B cell (primary cell): Measurements from ENCODE around the gene SLC25A43. TPM values are rescaled to one million over a fixed set of nuclear protein-coding genes. Genes with fewer than 3 reads are reported as not detected.
"Not testable (repeated sequence)": the region's sequence is repeated elsewhere in the genome, so short reads cannot be mapped to it uniquely, and the experiment has no call there.

Experiments
- ATAC-seq: fragments of 200-7000 bp; cut with Tn5 transposase; one replicate; pipeline ENCODE4 v1.10.0; 2021; ENCODE audit warnings: low read depth, mild to moderate bottlenecking, moderate number of reproducible peaks, moderate library complexity
- CTCF ChIA-PET: fragments of 350-600 bp; sonication (Branson Sonifier 250); formaldehyde crosslinking; loops from one replicate; lab custom pipeline; 2021; ENCODE audit warnings: antibody characterized with exemption, inconsistent platforms; lab: Charles Lee
- POLR2A ChIA-PET: fragments of 350-600 bp; sonication (Branson Sonifier 250); formaldehyde crosslinking; loops from one replicate; lab custom pipeline; 2021; ENCODE audit warnings: antibody characterized with exemption; lab: Charles Lee
- DNase-seq: peaks from one replicate; pipeline ENCODE4 v3.0.0; 2013
- H2AFZ ChIP-seq: 2 replicates; pipeline ENCODE4 v1.6.1; 2012; ENCODE audit warnings: mild to moderate bottlenecking, low read depth, low read length; ENCODE audit not compliant: insufficient read depth, poor library complexity, severe bottlenecking
- H3K27ac ChIP-seq, 2 donors: 1 replicate in 1 of 2; 2 replicates in 1 of 2; pipeline ENCODE4 v1.5.1; 2012 to 2013; ENCODE audit warnings: low read length in 2 of 2, mild to moderate bottlenecking in 2 of 2, moderate library complexity in 1 of 2
- H3K27me3 ChIP-seq, 4 experiments: fragments of 200-600 bp in 1 of 4; sonication (generic) in 1 of 4; replicated peaks in 1 of 4; 1 replicate in 2 of 4; 2 replicates in 2 of 4; pipeline versions ENCODE4 v1.6.1 to v1.7.0; 2013 to 2016; ENCODE audit warnings: low read length in 3 of 4, mild to moderate bottlenecking in 2 of 4, mixed read lengths in 1 of 4, moderate library complexity in 1 of 4; ENCODE audit not compliant: insufficient read depth in 4 of 4, control insufficient read depth in 3 of 4; ENCODE audit errors: control extremely low read depth in 1 of 4
- H3K36me3 ChIP-seq, 2 experiments: replicated peaks in 1 of 2; 1 replicate in 1 of 2; 2 replicates in 1 of 2; pipeline versions ENCODE4 v1.6.1 to v1.7.1; 2013; ENCODE audit warnings: low read length in 1 of 2; ENCODE audit not compliant: insufficient read depth in 2 of 2, control insufficient read depth in 1 of 2; ENCODE audit errors: control extremely low read depth in 1 of 2, extremely low read depth in 1 of 2
- H3K4me1 ChIP-seq, 2 donors: fragments of 200-600 bp in 1 of 2; sonication (generic) in 1 of 2; 1 replicate in 1 of 2; 2 replicates in 1 of 2; pipeline versions ENCODE4 v1.5.1 to v1.6.1; 2013 to 2017; ENCODE audit warnings: low read length in 2 of 2; ENCODE audit not compliant: control insufficient read depth in 2 of 2, insufficient read depth in 2 of 2
- H3K4me2 ChIP-seq: replicated peaks from 2 replicates; pipeline ENCODE3; 2012; ENCODE audit warnings: mild to moderate bottlenecking, low read depth, low read length; ENCODE audit not compliant: poor library complexity, severe bottlenecking
- H3K4me3 ChIP-seq, 5 experiments: fragments of 200-600 bp in 1 of 5; sonication (generic) in 1 of 5; 1 replicate in 3 of 5; 2 replicates in 2 of 5; pipeline versions ENCODE4 v1.5.1 to v1.7.0; 2011 to 2016; ENCODE audit warnings: low read length in 4 of 5, mild to moderate bottlenecking in 4 of 5, low read depth in 2 of 5, control low read depth in 1 of 5, moderate library complexity in 1 of 5; ENCODE audit not compliant: insufficient read depth in 1 of 5; ENCODE audit errors: control extremely low read depth in 1 of 5, extremely low read depth in 1 of 5
- H3K79me2 ChIP-seq: fragments of 200-600 bp; sonication (generic); one replicate; pipeline ENCODE4 v1.6.0; 2016; ENCODE audit warnings: low read length; ENCODE audit not compliant: control insufficient read depth, insufficient read depth
- H3K9ac ChIP-seq: fragments of 200-600 bp; sonication (generic); 2 replicates; pipeline ENCODE4 v1.6.1; 2017; ENCODE audit warnings: mild to moderate bottlenecking, low read length, moderate library complexity
- H3K9me3 ChIP-seq, 3 donors: one replicate each; pipeline versions ENCODE4 v1.6.1 to v1.7.1; 2013; ENCODE audit warnings: low read length in 2 of 3; ENCODE audit not compliant: control insufficient read depth in 2 of 3, insufficient read depth in 1 of 3; ENCODE audit errors: control extremely low read depth in 1 of 3
- H4K20me1 ChIP-seq: 2 replicates; pipeline ENCODE4 v1.6.0; 2012; ENCODE audit warnings: mild to moderate bottlenecking, low read length; ENCODE audit not compliant: insufficient read depth, control insufficient read depth, poor library complexity, severe bottlenecking
- H3K27ac Mint-ChIP-seq: one replicate; pipeline ENCODE4 v1.8.0; 2021; ENCODE audit warnings: mixed read lengths
- H3K27me3 Mint-ChIP-seq: one replicate; pipeline ENCODE4 v1.8.0; 2021; ENCODE audit warnings: mixed read lengths
- H3K4me1 Mint-ChIP-seq: one replicate; pipeline ENCODE4 v1.8.0; 2021; ENCODE audit warnings: mixed read lengths
- H3K4me3 Mint-ChIP-seq: one replicate; pipeline ENCODE4 v1.8.0; 2021; ENCODE audit warnings: mixed read lengths
- H3K9me3 Mint-ChIP-seq: one replicate; pipeline ENCODE4 v1.8.0; 2022; ENCODE audit warnings: mixed read lengths; ENCODE audit not compliant: insufficient read depth
- EZH2 ChIP-seq: IDR thresholded peaks from 2 replicates; pipeline ENCODE4 v1.6.1; 2012; ENCODE audit warnings: borderline replicate concordance, low read depth, mild to moderate bottlenecking, moderate library complexity, low read length; ENCODE audit not compliant: insufficient read depth, poor library complexity, severe bottlenecking
- WGBS: methylation state at CpG from one replicate; pipeline ENCODE4 v1.1.5; 2013; ENCODE audit warnings: missing lambda C conversion rate; ENCODE audit not compliant: insufficient coverage; 5-methylcytosine and 5-hydroxymethylcytosine counted together
- intact Hi-C: fragments of 100-400 bp; cut with micrococcal nuclease; formaldehyde crosslinking; loops from one replicate; pipeline ENCODE4 v1.10.0; 2022
- polyA plus RNA-seq: library from polyadenylated mRNA; depleted of rRNA; stranded (reverse); fragments of >200 nt; gene quantifications from 2 replicates; pipeline ENCODE4 v1.2.3, GENCODE V29; 2012
- total RNA-seq, 2 donors: library from RNA; stranded (reverse); fragments of 120-200 nt in 1 of 2; gene quantifications; 1 replicate in 1 of 2; 2 replicates in 1 of 2; pipeline versions ENCODE4 v1.2.3 to v1.2.4, GENCODE V29; 2013 to 2022
- TF ChIP-seq, protein P1 (sequence below): fragments of 200-600 bp; IDR thresholded peaks from one replicate; pipeline ENCODE4 v1.8.0; 2022; ENCODE audit warnings: antibody characterized with exemption, mild to moderate bottlenecking

SLC25A43 gene
- total and polyA plus RNA-seq, 2 donors (not counting 1 experiment from before 2014, with no cell fraction given): 9.1 to 11.2 TPM

DNA sequence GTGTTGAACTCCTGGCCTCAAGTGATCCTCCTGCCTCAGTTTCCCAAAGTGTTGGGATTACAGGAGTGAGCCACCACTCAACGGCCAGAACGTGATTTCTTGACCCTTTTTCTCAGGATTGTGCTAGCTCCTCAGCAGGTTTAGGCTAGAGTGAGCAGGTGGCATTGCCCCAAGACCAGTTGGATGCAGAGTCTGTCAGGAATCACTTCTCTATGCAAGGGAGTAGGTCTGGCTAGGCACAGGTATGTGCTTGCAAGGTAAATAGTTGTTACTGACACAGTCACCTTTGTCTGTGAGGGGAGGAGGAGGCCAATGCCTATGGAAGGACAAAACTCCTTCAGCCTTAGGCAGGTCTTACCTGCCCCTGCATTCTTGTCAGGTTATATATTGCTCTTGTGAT is 93.3 kb downstream of the SLC25A43 start:
- Mint-ChIP-seq H3K9me3 (no peaks in the 10 kb centered on the region), H3K4me1 (peaks cover 15% of the 10 kb centered on the region), H3K27me3 (no peaks in the 10 kb centered on the region), H3K4me3 (no peak overlapping the region), H3K27ac (no peak overlapping the region)
- Histone ChIP-seq H2AFZ (no peak overlapping the region), H3K79me2 (no peaks in the 10 kb centered on the region), H3K4me2 (no peak overlapping the region), H3K4me3 (no peak overlapping the region), H3K36me3 (no peaks in the 10 kb centered on the region), H3K4me1 (peaks cover 15 to 18% of the 10 kb centered on the region in 2 donors), H4K20me1 (no peaks in the 10 kb centered on the region), H3K9ac (no peak overlapping the region), H3K9me3 (no peaks in the 10 kb centered on the region), H3K27ac (no peak overlapping the region), H3K27me3 (no peaks in the 10 kb centered on the region)
- no peak for TF ChIP-seq EZH2
- TF ChIP-seq, protein P1, sequence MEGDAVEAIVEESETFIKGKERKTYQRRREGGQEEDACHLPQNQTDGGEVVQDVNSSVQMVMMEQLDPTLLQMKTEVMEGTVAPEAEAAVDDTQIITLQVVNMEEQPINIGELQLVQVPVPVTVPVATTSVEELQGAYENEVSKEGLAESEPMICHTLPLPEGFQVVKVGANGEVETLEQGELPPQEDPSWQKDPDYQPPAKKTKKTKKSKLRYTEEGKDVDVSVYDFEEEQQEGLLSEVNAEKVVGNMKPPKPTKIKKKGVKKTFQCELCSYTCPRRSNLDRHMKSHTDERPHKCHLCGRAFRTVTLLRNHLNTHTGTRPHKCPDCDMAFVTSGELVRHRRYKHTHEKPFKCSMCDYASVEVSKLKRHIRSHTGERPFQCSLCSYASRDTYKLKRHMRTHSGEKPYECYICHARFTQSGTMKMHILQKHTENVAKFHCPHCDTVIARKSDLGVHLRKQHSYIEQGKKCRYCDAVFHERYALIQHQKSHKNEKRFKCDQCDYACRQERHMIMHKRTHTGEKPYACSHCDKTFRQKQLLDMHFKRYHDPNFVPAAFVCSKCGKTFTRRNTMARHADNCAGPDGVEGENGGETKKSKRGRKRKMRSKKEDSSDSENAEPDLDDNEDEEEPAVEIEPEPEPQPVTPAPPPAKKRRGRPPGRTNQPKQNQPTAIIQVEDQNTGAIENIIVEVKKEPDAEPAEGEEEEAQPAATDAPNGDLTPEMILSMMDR: no peak
- ATAC-seq (no peak), DNase-seq (no peak)
- WGBS: 100% methylated on average over 2 of the region's 2 CpGs
- intact Hi-C loops: no loop called here
- CTCF ChIA-PET: interaction anchor here (2.0 to 2.1 kb wide), 2 partner anchors 9 to 14 kb away, joined by 5 to 8 read pairs; no protein-coding TSS in a partner anchor
- POLR2A ChIA-PET: no interaction called here

DNA sequence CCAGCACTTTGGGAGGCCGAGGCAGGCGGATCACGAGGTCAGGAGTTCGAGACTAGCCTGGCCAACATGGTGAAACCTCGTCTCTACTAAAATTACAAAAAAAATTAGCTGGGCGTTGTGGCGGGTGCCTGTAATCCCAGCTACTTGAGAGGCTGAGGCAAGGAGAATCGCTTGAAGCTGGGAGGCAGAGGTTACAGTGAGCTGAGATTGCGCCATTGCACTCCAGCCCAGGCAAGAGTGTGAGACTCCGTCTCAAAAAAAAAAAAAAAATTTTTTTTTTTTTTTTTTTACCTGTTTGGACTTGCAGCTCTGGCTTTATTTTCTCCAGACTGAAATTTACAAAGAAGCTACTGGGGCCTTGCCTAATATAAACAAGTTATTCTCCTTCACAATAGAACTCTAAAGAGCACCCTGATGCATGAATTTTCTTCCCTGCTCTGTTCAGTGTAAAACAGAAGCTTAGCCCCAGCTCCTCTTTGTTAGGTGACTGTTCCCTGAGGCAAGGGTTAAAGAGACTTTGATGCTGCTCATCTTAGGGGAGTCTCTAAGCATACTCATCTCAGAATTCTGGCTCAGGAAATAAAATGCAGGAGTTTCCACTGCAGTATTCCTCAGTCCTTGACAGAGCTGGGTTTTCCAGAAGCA is 94.8 kb downstream of the SLC25A43 start:
- DNase-seq, H4K20me1 ChIP-seq, H3K9me3 ChIP-seq, H3K9ac ChIP-seq, H3K4me3 ChIP-seq, H3K36me3 ChIP-seq, H3K9me3 Mint-ChIP-seq, H3K27me3 Mint-ChIP-seq, H3K4me3 Mint-ChIP-seq, H2AFZ ChIP-seq, H3K27ac ChIP-seq, H3K27ac Mint-ChIP-seq, H3K4me2 ChIP-seq, intact Hi-C loops, H3K27me3 ChIP-seq, H3K79me2 ChIP-seq, ATAC-seq: not testable (repeated sequence)
- WGBS: no CpG with 5 or more reads among the region's 10 CpGs
- CTCF ChIA-PET: interaction anchor here (0.9 to 2.2 kb wide), 3 partner anchors 10 to 236 kb away, joined by 5 to 8 read pairs (median 8); no protein-coding TSS in a partner anchor
- H3K4me1 Mint-ChIP-seq: peaks cover 13% of the 10 kb centered on the region
- POLR2A ChIA-PET: interaction anchor here (0.6 kb wide), 1 partner anchor 249 kb away, joined by 4 read pairs; no protein-coding TSS in a partner anchor
- peaks cover 17 to 20% of the 10 kb centered on the region in 2 donors for H3K4me1 ChIP-seq
